Stimulated activated CD4-positive, alpha-beta T cell treated with anti-CD3 and anti-CD28 coated beads, Interleukin-15, amount 100 ng/mL, for 1 hour (primary cell): ENCODE data around the gene CCDC172.

Experiments used
- DNase-seq, 2 donors: peaks; one replicate each; pipeline ENCODE4 v3.0.0-alpha.2; 2020; ENCODE audit warnings: low read depth in 1 of 2, low spot score in 1 of 2

Gene CCDC172

DNA sequence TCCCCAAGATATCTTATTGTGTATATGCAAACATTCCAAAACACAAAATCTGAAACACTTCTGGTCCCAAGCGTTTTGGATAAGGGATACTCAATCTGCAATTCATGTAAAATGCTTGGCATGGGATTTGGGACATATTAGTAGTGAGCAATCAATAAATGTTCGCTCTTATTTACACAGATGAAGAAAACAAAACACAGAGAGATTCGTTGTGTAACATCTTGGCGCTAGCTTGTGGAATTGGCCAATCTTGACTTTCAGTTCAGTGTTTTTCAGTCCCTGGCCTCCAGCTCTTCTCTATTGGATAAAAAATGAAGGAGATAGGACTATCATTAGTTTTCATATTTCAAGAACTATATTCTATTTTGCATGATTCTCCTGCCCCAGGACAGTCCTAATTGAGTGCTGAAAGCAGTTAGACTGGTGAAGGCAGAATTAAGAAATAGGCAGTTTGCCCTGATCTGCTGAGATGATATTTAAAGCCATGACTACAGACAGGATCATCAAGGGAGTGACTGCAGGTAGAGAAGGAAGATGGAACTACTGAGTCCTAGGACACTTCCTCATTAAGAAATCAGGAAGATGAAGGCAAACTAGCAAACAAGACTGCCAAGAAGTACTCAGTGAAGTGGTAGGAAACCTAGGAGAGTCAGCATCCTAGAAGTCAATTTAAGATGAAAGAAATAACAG, 105.2 kb downstream of the CCDC172 start:
- no peak for DNase-seq
